Loucy (cell line): ENCODE results near the gene ABCG1.

Source experiments
- EZH2phosphoT487 ChIP-seq: fragments of 200-600 bp; IDR thresholded peaks from 2 replicates; pipeline ENCODE4 v1.6.1; 2018; ENCODE audit warnings: antibody characterized with exemption, mild to moderate bottlenecking, moderate library complexity, borderline replicate concordance
- TF ChIP-seq, protein P1 (sequence below): fragments of 200-600 bp; sonication (generic); conservative IDR thresholded peaks from 2 replicates; pipeline ENCODE4 v1.5.1; 2014; ENCODE audit warnings: mild to moderate bottlenecking, antibody characterized with exemption, low read length

DNA sequence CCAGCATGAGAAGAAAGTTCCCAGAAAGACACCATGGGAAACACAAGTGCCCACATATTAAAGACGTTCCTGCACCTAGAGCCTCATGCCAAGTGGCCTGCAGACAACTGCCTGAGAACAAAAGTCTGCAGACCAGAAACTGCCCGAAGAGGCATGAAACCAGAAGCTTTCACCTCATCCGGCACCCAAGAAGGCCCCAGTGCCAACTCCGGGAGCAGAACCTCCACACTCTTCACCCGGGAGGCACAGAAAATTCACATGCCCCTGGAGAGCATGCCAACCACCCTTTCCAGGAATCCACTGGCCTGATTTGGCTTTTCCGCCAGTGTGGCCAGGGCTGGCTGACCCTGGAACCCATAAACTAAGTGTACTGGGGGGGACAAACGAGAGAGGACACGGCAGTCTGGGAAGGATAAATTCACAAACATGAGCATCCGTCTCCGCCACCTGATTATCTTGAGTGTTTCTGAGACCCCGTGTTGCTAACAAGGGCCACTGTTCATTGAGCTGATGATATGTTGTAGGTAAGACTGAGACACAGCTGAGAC is 125.1 kb downstream of the ABCG1 start:
- TF ChIP-seq, protein P1, sequence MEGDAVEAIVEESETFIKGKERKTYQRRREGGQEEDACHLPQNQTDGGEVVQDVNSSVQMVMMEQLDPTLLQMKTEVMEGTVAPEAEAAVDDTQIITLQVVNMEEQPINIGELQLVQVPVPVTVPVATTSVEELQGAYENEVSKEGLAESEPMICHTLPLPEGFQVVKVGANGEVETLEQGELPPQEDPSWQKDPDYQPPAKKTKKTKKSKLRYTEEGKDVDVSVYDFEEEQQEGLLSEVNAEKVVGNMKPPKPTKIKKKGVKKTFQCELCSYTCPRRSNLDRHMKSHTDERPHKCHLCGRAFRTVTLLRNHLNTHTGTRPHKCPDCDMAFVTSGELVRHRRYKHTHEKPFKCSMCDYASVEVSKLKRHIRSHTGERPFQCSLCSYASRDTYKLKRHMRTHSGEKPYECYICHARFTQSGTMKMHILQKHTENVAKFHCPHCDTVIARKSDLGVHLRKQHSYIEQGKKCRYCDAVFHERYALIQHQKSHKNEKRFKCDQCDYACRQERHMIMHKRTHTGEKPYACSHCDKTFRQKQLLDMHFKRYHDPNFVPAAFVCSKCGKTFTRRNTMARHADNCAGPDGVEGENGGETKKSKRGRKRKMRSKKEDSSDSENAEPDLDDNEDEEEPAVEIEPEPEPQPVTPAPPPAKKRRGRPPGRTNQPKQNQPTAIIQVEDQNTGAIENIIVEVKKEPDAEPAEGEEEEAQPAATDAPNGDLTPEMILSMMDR: no peak
- TF ChIP-seq EZH2phosphoT487: no peak
